IMR-90 (cell line): Measurements from ENCODE around the gene ROBO2. TPM values are rescaled to one million over a fixed set of nuclear protein-coding genes. Genes with fewer than 3 reads are reported as not detected.
A peak's percentile ranks its signal among the peaks of the same experiment; 100 is the strongest.

Experiments used
- ATAC-seq: fragments of 200-7000 bp; cut with Tn5 transposase; 2 replicates; pipeline ENCODE4 v1.9.1; 2020; ENCODE audit warnings: low read depth, mild to moderate bottlenecking, moderate library complexity
- BruUV-seq: library from RNA; stranded (reverse); fragments of 400-500 nt; replicated peaks from 2 replicates; lab custom pipeline; 2021; lab: Mats Ljungman, UMichigan
- CTCF ChIA-PET: fragments of 300-600 bp; formaldehyde crosslinking; extraction: SDS; loops from one replicate; lab custom pipeline; 2021; ENCODE audit warnings: antibody characterized with exemption; lab: Yijun Ruan, JAX
- POLR2A ChIA-PET: fragments of 300-600 bp; sonication (Branson Sonifier 250); formaldehyde crosslinking; loops from one replicate; lab custom pipeline; 2022; ENCODE audit warnings: antibody characterized with exemption; ENCODE audit not compliant: unreplicated experiment; lab: Charles Lee
- DNase-seq: peaks from one replicate; pipeline ENCODE4 v3.0.0; 2013
- H2AFZ ChIP-seq: replicated peaks from 2 replicates; pipeline ENCODE3; 2013; ENCODE audit warnings: low read length, mild to moderate bottlenecking; ENCODE audit not compliant: poor library complexity
- H2AK5ac ChIP-seq: 2 replicates; pipeline ENCODE4 v1.6.1; 2013; ENCODE audit warnings: low read depth, low read length, inconsistent platforms
- H2AK9ac ChIP-seq: replicated peaks from 2 replicates; pipeline ENCODE3; 2013; ENCODE audit warnings: mild to moderate bottlenecking, low read depth, low read length, moderate library complexity; ENCODE audit not compliant: poor library complexity
- H2BK120ac ChIP-seq: 2 replicates; pipeline ENCODE4 v1.6.1; 2013; ENCODE audit warnings: low read depth, low read length, inconsistent platforms
- H2BK15ac ChIP-seq: 3 replicates; pipeline ENCODE4 v1.6.1; 2013; ENCODE audit warnings: low read depth, low read length, inconsistent platforms
- H2BK20ac ChIP-seq: 2 replicates; pipeline ENCODE4 v1.6.1; 2013; ENCODE audit warnings: low read depth, mild to moderate bottlenecking, inconsistent platforms, low read length, moderate library complexity
- H2BK5ac ChIP-seq: 2 replicates; pipeline ENCODE4 v1.6.1; 2013; ENCODE audit warnings: mild to moderate bottlenecking, low read depth, low read length, inconsistent platforms; ENCODE audit not compliant: poor library complexity, severe bottlenecking
- H3K14ac ChIP-seq: replicated peaks from 2 replicates; pipeline ENCODE4 v1.6.1; 2013; ENCODE audit warnings: low read depth, low read length, inconsistent platforms
- H3K18ac ChIP-seq: 2 replicates; pipeline ENCODE4 v1.6.1; 2013; ENCODE audit warnings: low read depth, low read length, control low read depth
- H3K23ac ChIP-seq: 2 replicates; pipeline ENCODE4 v1.6.1; 2013; ENCODE audit warnings: low read depth, low read length, inconsistent platforms
- H3K27ac ChIP-seq: 2 replicates; pipeline ENCODE4 v1.5.1; 2013; ENCODE audit warnings: mild to moderate bottlenecking, control low read depth, low read length; ENCODE audit not compliant: insufficient read depth
- H3K27me3 ChIP-seq: 2 replicates; pipeline ENCODE4 v1.6.1; 2013; ENCODE audit warnings: low read length; ENCODE audit not compliant: control insufficient read depth, insufficient read depth
- H3K36me3 ChIP-seq: 2 replicates; pipeline ENCODE4 v1.6.1; 2013; ENCODE audit warnings: low read length, mixed read lengths; ENCODE audit not compliant: control insufficient read depth, insufficient read depth
- H3K4ac ChIP-seq: 2 replicates; pipeline ENCODE4 v1.6.1; 2013; ENCODE audit warnings: low read depth, low read length, inconsistent platforms
- H3K4me1 ChIP-seq: 2 replicates; pipeline ENCODE4 v1.6.1; 2013; ENCODE audit warnings: low read length, mixed read lengths; ENCODE audit not compliant: control insufficient read depth, insufficient read depth
- H3K4me2 ChIP-seq: 2 replicates; pipeline ENCODE4 v1.6.1; 2013; ENCODE audit warnings: low read depth, mild to moderate bottlenecking, control low read depth, low read length, moderate library complexity
- H3K4me3 ChIP-seq: 2 replicates; pipeline ENCODE4 v1.5.1; 2013; ENCODE audit warnings: low read depth, mild to moderate bottlenecking, control low read depth, low read length, moderate library complexity; ENCODE audit not compliant: insufficient read depth
- H3K56ac ChIP-seq: 2 replicates; pipeline ENCODE4 v1.6.1; 2013; ENCODE audit warnings: low read length, inconsistent platforms; ENCODE audit not compliant: insufficient read depth; ENCODE audit errors: extremely low read depth
- H3K79me1 ChIP-seq, 2 experiments: 2 replicates each; pipeline ENCODE4 v1.6.1; 2013; ENCODE audit warnings: low read length in 2 of 2, inconsistent platforms in 1 of 2, low read depth in 1 of 2
- H3K9ac ChIP-seq: 2 replicates; pipeline ENCODE4 v1.6.1; 2013; ENCODE audit warnings: low read depth, low read length, control low read depth
- H3K9me1 ChIP-seq: 2 replicates; pipeline ENCODE4 v1.6.1; 2013; ENCODE audit warnings: low read length, inconsistent platforms; ENCODE audit not compliant: insufficient read depth
- H3K9me3 ChIP-seq: 2 replicates; pipeline ENCODE4 v1.6.1; 2013; ENCODE audit warnings: low read length; ENCODE audit not compliant: control insufficient read depth, insufficient read depth
- H4K20me1 ChIP-seq: 2 replicates; pipeline ENCODE4 v1.6.1; 2013; ENCODE audit warnings: low read length, inconsistent platforms; ENCODE audit not compliant: insufficient read depth
- H4K5ac ChIP-seq: 2 replicates; pipeline ENCODE4 v1.6.1; 2013; ENCODE audit warnings: mild to moderate bottlenecking, low read depth, low read length, control low read depth
- H4K8ac ChIP-seq, 2 experiments: 2 replicates each; pipeline ENCODE4 v1.6.1; 2013; ENCODE audit warnings: low read depth in 2 of 2, low read length in 2 of 2, control low read depth in 1 of 2, inconsistent platforms in 1 of 2
- H4K91ac ChIP-seq: 2 replicates; pipeline ENCODE4 v1.6.1; 2013; ENCODE audit warnings: low read depth, low read length, inconsistent platforms; ENCODE audit not compliant: insufficient read depth
- CTCF ChIP-seq: conservative IDR thresholded peaks from 2 replicates; pipeline ENCODE4 v1.5.1; 2012; ENCODE audit warnings: mild to moderate bottlenecking, low read depth, low read length, improper control_type of control experiment
- RAD21 ChIP-seq: IDR thresholded peaks from 2 replicates; pipeline ENCODE4 v1.6.1; 2012; ENCODE audit warnings: low read length, improper control_type of control experiment
- SMC3 ChIP-seq: fragments of 150-350 bp; IDR thresholded peaks from 2 replicates; pipeline ENCODE4 v1.6.1; 2016; ENCODE audit warnings: low read depth, mild to moderate bottlenecking, antibody characterized with exemption, low read length, moderate library complexity
- WGBS, 2 experiments: methylation state at CpG; one replicate each; pipeline versions ENCODE4 v1.1.5 to v1.1.7; 2013; ENCODE audit warnings: missing lambda C conversion rate in 2 of 2; ENCODE audit not compliant: insufficient read length in 1 of 2; ENCODE audit errors: extremely low coverage in 2 of 2; 5-methylcytosine and 5-hydroxymethylcytosine counted together
- dilution Hi-C: fragments of 300-500 bp; cut with HindIII; formaldehyde crosslinking; loops from one replicate; pipeline ENCODE4 v1.14.3; 2018; ENCODE audit warnings: low sequenced_read_pairs; ENCODE audit not compliant: unreplicated experiment
- in situ Hi-C: fragments of 300-500 bp; cut with MboI; formaldehyde crosslinking; loops from 3 replicates; pipeline ENCODE4 v1.14.3; 2019; ENCODE audit warnings: low sequenced_read_pairs, inconsistent platforms, mixed read lengths
- intact Hi-C: fragments of 100-400 bp; cut with micrococcal nuclease; formaldehyde crosslinking; loops from 2 replicates; pipeline ENCODE4 v1.10.0; 2022
- polyA plus RNA-seq, 3 experiments: library from polyadenylated mRNA; depleted of rRNA; stranded (reverse); fragments of >200 nt; gene quantifications; 2 replicates each; pipeline ENCODE4 v1.2.3, GENCODE V29; 2012; ENCODE audit warnings: low replicate concordance in 1 of 3
- total RNA-seq: library from RNA; depleted of rRNA; stranded (reverse); fragments of >200 nt; gene quantifications from 2 replicates; pipeline ENCODE4 v1.2.3, GENCODE V29; 2012
- TF ChIP-seq, protein P1 (sequence below): fragments of 150-350 bp; IDR thresholded peaks from 2 replicates; pipeline ENCODE4 v1.6.1; 2016; ENCODE audit warnings: low read depth, mild to moderate bottlenecking, low read length, moderate library complexity, borderline replicate concordance
- TF ChIP-seq, protein P2 (sequence below): fragments of 150-350 bp; IDR thresholded peaks from 2 replicates; pipeline ENCODE4 v1.6.1; 2017; ENCODE audit warnings: mild to moderate bottlenecking, antibody characterized with exemption, low read length, low read depth

ROBO2 gene
- total and polyA plus RNA-seq, 2 of the 4 experiments (the other 2 are of a cell fraction): 9.3 to 14.5 TPM

GRCh38 chr3:77254967-77255831, 215.3 kb downstream of the ROBO2 start:
- no peak overlapping the region for H2AK5ac ChIP-seq
- no peak overlapping the region for H2BK120ac ChIP-seq
- in situ Hi-C loops: loop anchor here (5.0 kb wide), 1 partner anchor 218 kb away; no protein-coding TSS in a partner anchor
- no peaks in the 10 kb centered on the region for H3K9me1 ChIP-seq
- no peak overlapping the region for H2AK9ac ChIP-seq
- DNase-seq (peak; percentile 69), ATAC-seq (peak; percentile 88)
- no peak overlapping the region for H3K18ac ChIP-seq
- no peak overlapping the region for H4K91ac ChIP-seq
- no peak overlapping the region for H3K9ac ChIP-seq
- no peak overlapping the region for H2BK5ac ChIP-seq
- no peaks in the 10 kb centered on the region for H3K4me1 ChIP-seq
- H3K4me3 ChIP-seq: no peak overlapping the region
- H3K14ac ChIP-seq: no peak overlapping the region
- no peak overlapping the region for H2BK15ac ChIP-seq
- H3K27me3 ChIP-seq: no peaks in the 10 kb centered on the region; the same call in 1 of the 2 replicates
- H3K9me3 ChIP-seq: no peaks in the 10 kb centered on the region
- intact Hi-C loops: loop anchor here (1.0 to 5.0 kb wide), 4 partner anchors 62 to 576 kb away; no protein-coding TSS in a partner anchor
- H2AFZ ChIP-seq: no peak overlapping the region
- no peaks in the 10 kb centered on the region for H3K79me1 ChIP-seq
- no peak overlapping the region for H3K4ac ChIP-seq
- H3K23ac ChIP-seq: no peak overlapping the region
- H4K8ac ChIP-seq: no peak overlapping the region
- no peak overlapping the region for H4K5ac ChIP-seq
- no peaks in the 10 kb centered on the region for H3K36me3 ChIP-seq
- no peak overlapping the region for H3K4me2 ChIP-seq
- no CpG with 5 or more reads among the region's 3 CpGs for WGBS, 2 experiments
- no peaks in the 10 kb centered on the region for H4K20me1 ChIP-seq
- H3K27ac ChIP-seq: no peak overlapping the region
- TF ChIP-seq RAD21 (peak; percentile 65), CTCF (peak; percentile 74), SMC3 (peak; percentile 76)
- TF ChIP-seq, protein P1, sequence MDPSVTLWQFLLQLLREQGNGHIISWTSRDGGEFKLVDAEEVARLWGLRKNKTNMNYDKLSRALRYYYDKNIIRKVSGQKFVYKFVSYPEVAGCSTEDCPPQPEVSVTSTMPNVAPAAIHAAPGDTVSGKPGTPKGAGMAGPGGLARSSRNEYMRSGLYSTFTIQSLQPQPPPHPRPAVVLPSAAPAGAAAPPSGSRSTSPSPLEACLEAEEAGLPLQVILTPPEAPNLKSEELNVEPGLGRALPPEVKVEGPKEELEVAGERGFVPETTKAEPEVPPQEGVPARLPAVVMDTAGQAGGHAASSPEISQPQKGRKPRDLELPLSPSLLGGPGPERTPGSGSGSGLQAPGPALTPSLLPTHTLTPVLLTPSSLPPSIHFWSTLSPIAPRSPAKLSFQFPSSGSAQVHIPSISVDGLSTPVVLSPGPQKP: no peak
- TF ChIP-seq, protein P2, sequence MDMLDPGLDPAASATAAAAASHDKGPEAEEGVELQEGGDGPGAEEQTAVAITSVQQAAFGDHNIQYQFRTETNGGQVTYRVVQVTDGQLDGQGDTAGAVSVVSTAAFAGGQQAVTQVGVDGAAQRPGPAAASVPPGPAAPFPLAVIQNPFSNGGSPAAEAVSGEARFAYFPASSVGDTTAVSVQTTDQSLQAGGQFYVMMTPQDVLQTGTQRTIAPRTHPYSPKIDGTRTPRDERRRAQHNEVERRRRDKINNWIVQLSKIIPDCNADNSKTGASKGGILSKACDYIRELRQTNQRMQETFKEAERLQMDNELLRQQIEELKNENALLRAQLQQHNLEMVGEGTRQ: peak; percentile 81
- no peak overlapping the region for H3K56ac ChIP-seq
- CTCF ChIA-PET: interaction anchor here (0.7 kb wide), 1 partner anchor 8 kb away, joined by 3 read pairs; no protein-coding TSS in a partner anchor
- dilution Hi-C loops: no loop called here
- no peak overlapping the region for H2BK20ac ChIP-seq
- BruUV-seq: no TSS peak
- POLR2A ChIA-PET: no interaction called here
